22Rv1 (cell line): ENCODE data around the gene TMEM164.

Experiments
- ZFX ChIP-seq: fragments of 450-650 bp; IDR thresholded peaks from 2 replicates; pipeline ENCODE4 v1.6.1; 2017; ENCODE audit warnings: antibody characterized with exemption, borderline replicate concordance
- TF ChIP-seq, protein P1 (sequence below): fragments of 450-650 bp; IDR thresholded peaks from 2 replicates; pipeline ENCODE4 v1.5.1; 2017; ENCODE audit warnings: mild to moderate bottlenecking

DNA sequence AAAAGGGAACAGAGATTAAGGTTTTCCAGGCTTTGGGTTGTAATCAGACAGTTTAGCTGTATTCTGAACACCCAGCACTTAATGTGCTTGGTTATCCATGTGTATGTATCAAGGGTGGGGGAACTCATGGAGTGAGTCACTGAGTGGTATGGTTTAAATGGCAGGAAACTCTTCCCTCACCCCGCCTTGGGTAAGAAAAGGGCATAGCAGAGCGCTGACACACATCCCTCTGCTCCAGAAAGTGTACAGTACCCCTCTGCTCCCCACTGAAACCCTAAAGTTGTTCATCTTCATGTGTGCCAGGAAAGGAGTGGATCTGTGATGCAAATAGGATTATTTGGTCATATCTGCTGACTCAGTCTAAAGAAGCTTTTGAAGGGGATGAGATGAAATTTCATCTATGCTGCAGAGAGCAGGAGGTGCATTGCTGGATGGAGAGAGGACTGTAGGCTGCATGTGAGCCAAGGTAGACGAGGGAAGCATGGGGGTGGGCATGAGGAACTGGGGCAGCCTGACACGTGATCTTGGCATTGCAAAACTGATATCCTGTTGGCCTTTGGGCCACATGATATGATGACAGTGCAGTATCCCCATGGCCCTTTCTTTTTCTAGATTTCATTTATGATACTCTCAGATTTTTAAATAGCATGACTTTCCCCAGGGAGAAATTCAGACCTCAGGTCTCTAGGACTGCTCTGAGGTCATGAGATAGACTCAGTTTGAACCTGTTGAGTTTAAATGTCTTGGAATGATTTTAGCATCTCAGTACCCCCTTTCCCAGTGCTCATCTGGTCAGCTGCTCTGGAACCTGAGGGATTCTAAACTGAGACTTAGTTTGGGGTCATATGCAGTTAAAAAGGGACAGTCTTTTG lies 84.8 kb downstream of the TMEM164 start:
- TF ChIP-seq, protein P1, sequence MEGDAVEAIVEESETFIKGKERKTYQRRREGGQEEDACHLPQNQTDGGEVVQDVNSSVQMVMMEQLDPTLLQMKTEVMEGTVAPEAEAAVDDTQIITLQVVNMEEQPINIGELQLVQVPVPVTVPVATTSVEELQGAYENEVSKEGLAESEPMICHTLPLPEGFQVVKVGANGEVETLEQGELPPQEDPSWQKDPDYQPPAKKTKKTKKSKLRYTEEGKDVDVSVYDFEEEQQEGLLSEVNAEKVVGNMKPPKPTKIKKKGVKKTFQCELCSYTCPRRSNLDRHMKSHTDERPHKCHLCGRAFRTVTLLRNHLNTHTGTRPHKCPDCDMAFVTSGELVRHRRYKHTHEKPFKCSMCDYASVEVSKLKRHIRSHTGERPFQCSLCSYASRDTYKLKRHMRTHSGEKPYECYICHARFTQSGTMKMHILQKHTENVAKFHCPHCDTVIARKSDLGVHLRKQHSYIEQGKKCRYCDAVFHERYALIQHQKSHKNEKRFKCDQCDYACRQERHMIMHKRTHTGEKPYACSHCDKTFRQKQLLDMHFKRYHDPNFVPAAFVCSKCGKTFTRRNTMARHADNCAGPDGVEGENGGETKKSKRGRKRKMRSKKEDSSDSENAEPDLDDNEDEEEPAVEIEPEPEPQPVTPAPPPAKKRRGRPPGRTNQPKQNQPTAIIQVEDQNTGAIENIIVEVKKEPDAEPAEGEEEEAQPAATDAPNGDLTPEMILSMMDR, result no peak
- TF ChIP-seq ZFX, result no peak
